HCT116 (cell line): ENCODE measurements around the gene PREX1. TPM values are rescaled to one million over a fixed set of nuclear protein-coding genes. Genes with fewer than 3 reads are reported as not detected.

Source experiments
- ATAC-seq: fragments of 200-7000 bp; cut with Tn5 transposase; 2 replicates; pipeline ENCODE4 v1.9.1; 2020; ENCODE audit warnings: mild to moderate bottlenecking, moderate library complexity
- BruUV-seq: library from RNA; stranded (reverse); fragments of 400-500 nt; replicated peaks from 2 replicates; lab custom pipeline; 2021; lab: Mats Ljungman, UMichigan
- CTCF ChIA-PET: fragments of 300-600 bp; sonication (Branson Sonifier 250); formaldehyde crosslinking; loops from one replicate; lab custom pipeline; 2021; ENCODE audit warnings: antibody characterized with exemption; lab: Charles Lee
- POLR2A ChIA-PET: fragments of 300-600, 350-600 bp; sonication (Branson Sonifier 250); formaldehyde crosslinking; loops from one replicate; lab custom pipeline; 2021; ENCODE audit warnings: antibody characterized with exemption; lab: Charles Lee
- RAD21 ChIA-PET, 2 experiments: fragments of 300-600 bp; sonication (Branson Sonifier 250); formaldehyde crosslinking; loops; one replicate each; lab custom pipeline; 2023; ENCODE audit warnings: low total read pairs in 2 of 2; ENCODE audit not compliant: uncharacterized antibody in 2 of 2, unreplicated experiment in 2 of 2, low non-redundant PET in 1 of 2; lab: Charles Lee
- DNase-seq: peaks from one replicate; pipeline ENCODE4 v3.0.0-alpha.2; 2010; ENCODE audit warnings: low read depth, low spot score
- H2AFZ ChIP-seq: fragments of 200-600 bp; shearing (Covaris generic), sonication (generic); 2 replicates; pipeline ENCODE4 v1.6.1; 2017; ENCODE audit warnings: low read depth, mixed run types, mixed read lengths, antibody characterized with exemption, low read length; ENCODE audit not compliant: poor library complexity, severe bottlenecking
- H3K27ac ChIP-seq: 2 replicates; pipeline ENCODE4 v1.5.1; 2012; ENCODE audit warnings: low read depth, low read length
- H3K27me3 ChIP-seq: fragments of 200-600 bp; sonication (generic); 2 replicates; pipeline ENCODE4 v1.6.1; 2016; ENCODE audit warnings: mixed run types, low read length, mixed read lengths; ENCODE audit not compliant: insufficient read depth
- H3K36me3 ChIP-seq, 2 experiments: fragments of 200-500 bp in 1 of 2; fragments of 200-600 bp in 1 of 2; sonication (Bioruptor generic) in 1 of 2; sonication (generic) in 1 of 2; 2 replicates each; pipeline versions ENCODE4 v1.5.1 to v1.6.1; 2014 to 2016; ENCODE audit warnings: low read length in 2 of 2, inconsistent platforms in 1 of 2, mixed read lengths in 1 of 2, mixed run types in 1 of 2; ENCODE audit not compliant: insufficient read depth in 2 of 2, control insufficient read depth in 1 of 2
- H3K4me1 ChIP-seq, 2 experiments: fragments of 200-600 bp in 1 of 2; sonication (generic) in 1 of 2; 2 replicates each; pipeline versions ENCODE4 v1.5.1 to v1.6.1; 2012 to 2017; ENCODE audit warnings: low read length in 2 of 2, inconsistent platforms in 1 of 2, mild to moderate bottlenecking in 1 of 2, mixed read lengths in 1 of 2, mixed run types in 1 of 2, moderate library complexity in 1 of 2; ENCODE audit not compliant: insufficient read depth in 2 of 2, control insufficient read depth in 1 of 2
- H3K4me2 ChIP-seq: fragments of 200-600 bp; sonication (generic); 2 replicates; pipeline ENCODE4 v1.6.1; 2017; ENCODE audit warnings: mixed run types, low read length, mixed read lengths
- H3K4me3 ChIP-seq, 2 experiments: fragments of 200-600 bp in 1 of 2; sonication (generic) in 1 of 2; replicated peaks in 1 of 2; 2 replicates each; pipeline ENCODE4 v1.5.1; 2011 to 2016; ENCODE audit warnings: low read length in 2 of 2, control low read depth in 1 of 2, low read depth in 1 of 2, mild to moderate bottlenecking in 1 of 2, mixed read lengths in 1 of 2, mixed run types in 1 of 2
- H3K79me2 ChIP-seq: fragments of 200-600 bp; sonication (generic); 2 replicates; pipeline ENCODE4 v1.6.1; 2017; ENCODE audit warnings: mild to moderate bottlenecking, mixed run types, low read length, moderate library complexity, mixed read lengths; ENCODE audit not compliant: insufficient read depth
- H3K9ac ChIP-seq: fragments of 200-600 bp; sonication (generic); 2 replicates; pipeline ENCODE4 v1.6.1; 2016; ENCODE audit warnings: low read length, mixed read lengths
- H3K9me2 ChIP-seq: fragments of 200-600 bp; sonication (generic), shearing (Covaris generic); 2 replicates; pipeline ENCODE4 v1.6.1; 2017; ENCODE audit warnings: mixed run types, mild to moderate bottlenecking, moderate library complexity; ENCODE audit not compliant: insufficient read depth
- H3K9me3 ChIP-seq, 2 experiments: fragments of 200-500 bp in 1 of 2; fragments of 200-600 bp in 1 of 2; sonication (Bioruptor generic) in 1 of 2; sonication (generic) in 1 of 2; 2 replicates each; pipeline ENCODE4 v1.6.1; 2014 to 2017; ENCODE audit warnings: low read length in 2 of 2, mixed read lengths in 2 of 2, inconsistent platforms in 1 of 2, low read depth in 1 of 2, mild to moderate bottlenecking in 1 of 2, mixed run types in 1 of 2, moderate library complexity in 1 of 2; ENCODE audit not compliant: control insufficient read depth in 1 of 2, insufficient read depth in 1 of 2
- H4K20me1 ChIP-seq: fragments of 200-600 bp; sonication (generic), shearing (Covaris generic); 2 replicates; pipeline ENCODE4 v1.6.1; 2017; ENCODE audit warnings: mixed run types, mild to moderate bottlenecking, moderate library complexity; ENCODE audit not compliant: insufficient read depth
- CBX3 ChIP-seq: IDR thresholded peaks from 2 replicates; pipeline ENCODE4 v1.6.1; 2012; ENCODE audit warnings: low read depth
- EZH2phosphoT487 ChIP-seq: fragments of 200-600 bp; IDR thresholded peaks from 2 replicates; pipeline ENCODE4 v1.6.1; 2018; ENCODE audit warnings: antibody characterized with exemption, borderline replicate concordance
- MAX ChIP-seq: IDR thresholded peaks from 2 replicates; pipeline ENCODE4 v1.6.1; 2012
- POLR2AphosphoS5 ChIP-seq: IDR thresholded peaks from 2 replicates; pipeline ENCODE4 v1.6.1; 2011; ENCODE audit warnings: mild to moderate bottlenecking, low read depth, low read length, moderate library complexity
- RAD21 ChIP-seq: IDR thresholded peaks from 2 replicates; pipeline ENCODE4 v1.6.1; 2012; ENCODE audit warnings: low read depth, mild to moderate bottlenecking
- SIN3A ChIP-seq: IDR thresholded peaks from 2 replicates; pipeline ENCODE4 v1.6.1; 2012; ENCODE audit warnings: low read depth
- SP1 ChIP-seq: IDR thresholded peaks from 2 replicates; pipeline ENCODE4 v1.6.1; 2012; ENCODE audit warnings: low read depth
- TCF7L2 ChIP-seq: IDR thresholded peaks from 2 replicates; pipeline ENCODE4 v1.7.0; 2011; ENCODE audit warnings: borderline replicate concordance, inconsistent platforms; ENCODE audit not compliant: insufficient read depth, insufficient read length; ENCODE audit errors: extremely low read depth
- ZNF274 ChIP-seq: fragments of 200-500 bp; sonication (Bioruptor generic); IDR thresholded peaks from 2 replicates; pipeline ENCODE4 v1.6.1; 2014; ENCODE audit warnings: mild to moderate bottlenecking, low read depth, low read length, inconsistent platforms
- intact Hi-C: fragments of 100-400 bp; cut with micrococcal nuclease; formaldehyde crosslinking; loops from 2 replicates; pipeline ENCODE4 v1.10.0; 2022
- total RNA-seq: library from RNA; stranded (reverse); gene quantifications from one replicate; pipeline ENCODE4 v1.2.1, GENCODE V29; 2021; ENCODE audit not compliant: unreplicated experiment
- TF ChIP-seq, protein P1 (sequence below): IDR thresholded peaks from 2 replicates; pipeline ENCODE4 v1.6.1; 2012
- TF ChIP-seq, protein P2 (sequence below): IDR thresholded peaks from 2 replicates; pipeline ENCODE4 v1.6.1; 2012; ENCODE audit warnings: low read depth

The PREX1 gene
- total RNA-seq, 1 experiment from 2014 or later: 6.1 TPM

- TF ChIP-seq EZH2phosphoT487: no peak
Observed at GRCh38 chr20:48787861-48788375, 39.9 kb downstream of the PREX1 start (continued).

DNA sequence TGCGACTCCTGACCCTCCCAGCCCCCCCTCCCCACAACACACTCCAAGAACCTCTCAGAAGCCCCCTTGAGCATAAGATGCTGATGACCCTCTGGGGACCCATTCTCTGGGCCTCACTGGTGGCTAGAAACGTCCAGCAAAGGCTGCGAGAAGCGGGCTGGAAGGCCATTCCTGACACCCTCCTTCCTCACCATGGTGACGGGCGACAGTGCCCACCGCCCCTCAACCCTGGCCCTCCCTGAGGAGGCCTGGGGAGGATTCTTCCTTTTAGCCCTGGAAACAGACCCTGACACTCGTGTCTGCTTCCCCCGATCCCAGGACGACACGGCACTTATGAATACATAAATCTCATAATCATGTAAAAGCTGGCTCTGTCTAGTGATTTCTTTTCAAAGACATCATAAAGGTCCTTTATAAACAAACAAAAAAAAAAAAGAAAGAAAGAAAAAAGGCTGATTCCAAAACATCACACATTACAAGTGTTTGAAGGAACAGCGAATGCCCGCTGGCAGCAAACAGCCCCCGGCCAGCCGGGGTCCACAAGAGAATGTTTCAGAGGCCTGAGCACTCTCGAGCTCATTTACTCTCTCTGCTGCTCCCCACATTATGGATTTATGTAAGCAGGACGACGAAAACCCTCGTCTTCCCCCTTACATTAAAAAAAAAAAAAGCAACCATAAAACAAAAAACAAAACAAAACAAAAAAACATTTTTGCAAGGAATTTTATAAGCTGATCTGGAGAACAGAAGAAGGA lies 40.7 kb downstream of the PREX1 start:
- H3K4me2 ChIP-seq: no peak overlapping the region
- no peak overlapping the region for H3K27ac ChIP-seq
- POLR2A ChIA-PET: no interaction called here

More for the DNA sequence above, 40.7 kb downstream of the PREX1 start:
- ChIA-PET RAD21 (no interaction called here), CTCF (no interaction called here)
- Histone ChIP-seq H3K9me3 (no peaks in the 10 kb centered on the region), H3K36me3 (no peaks in the 10 kb centered on the region), H3K4me3 (no peak overlapping the region), H3K9ac (no peak overlapping the region), H3K9me2 (no peaks in the 10 kb centered on the region), H3K27me3 (no peaks in the 10 kb centered on the region; the same call in 1 of the 2 replicates), H3K4me1 (no peaks in the 10 kb centered on the region; a peak in 1 of 4 replicates), H4K20me1 (no peaks in the 10 kb centered on the region), H2AFZ (no peak overlapping the region), H3K79me2 (no peaks in the 10 kb centered on the region)
- BruUV-seq: no TSS peak
- intact Hi-C loops: no loop called here
- DNase-seq: no peak
- TF ChIP-seq ZNF274: no peak
- TF ChIP-seq POLR2AphosphoS5: no peak
- no peak for TF ChIP-seq TCF7L2
- no peak for TF ChIP-seq RAD21
- TF ChIP-seq SIN3A: no peak
- TF ChIP-seq SP1: no peak
- TF ChIP-seq MAX: no peak
- no peak for TF ChIP-seq CBX3
- TF ChIP-seq, protein P1, sequence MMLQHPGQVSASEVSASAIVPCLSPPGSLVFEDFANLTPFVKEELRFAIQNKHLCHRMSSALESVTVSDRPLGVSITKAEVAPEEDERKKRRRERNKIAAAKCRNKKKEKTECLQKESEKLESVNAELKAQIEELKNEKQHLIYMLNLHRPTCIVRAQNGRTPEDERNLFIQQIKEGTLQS: no peak
- TF ChIP-seq, protein P2, sequence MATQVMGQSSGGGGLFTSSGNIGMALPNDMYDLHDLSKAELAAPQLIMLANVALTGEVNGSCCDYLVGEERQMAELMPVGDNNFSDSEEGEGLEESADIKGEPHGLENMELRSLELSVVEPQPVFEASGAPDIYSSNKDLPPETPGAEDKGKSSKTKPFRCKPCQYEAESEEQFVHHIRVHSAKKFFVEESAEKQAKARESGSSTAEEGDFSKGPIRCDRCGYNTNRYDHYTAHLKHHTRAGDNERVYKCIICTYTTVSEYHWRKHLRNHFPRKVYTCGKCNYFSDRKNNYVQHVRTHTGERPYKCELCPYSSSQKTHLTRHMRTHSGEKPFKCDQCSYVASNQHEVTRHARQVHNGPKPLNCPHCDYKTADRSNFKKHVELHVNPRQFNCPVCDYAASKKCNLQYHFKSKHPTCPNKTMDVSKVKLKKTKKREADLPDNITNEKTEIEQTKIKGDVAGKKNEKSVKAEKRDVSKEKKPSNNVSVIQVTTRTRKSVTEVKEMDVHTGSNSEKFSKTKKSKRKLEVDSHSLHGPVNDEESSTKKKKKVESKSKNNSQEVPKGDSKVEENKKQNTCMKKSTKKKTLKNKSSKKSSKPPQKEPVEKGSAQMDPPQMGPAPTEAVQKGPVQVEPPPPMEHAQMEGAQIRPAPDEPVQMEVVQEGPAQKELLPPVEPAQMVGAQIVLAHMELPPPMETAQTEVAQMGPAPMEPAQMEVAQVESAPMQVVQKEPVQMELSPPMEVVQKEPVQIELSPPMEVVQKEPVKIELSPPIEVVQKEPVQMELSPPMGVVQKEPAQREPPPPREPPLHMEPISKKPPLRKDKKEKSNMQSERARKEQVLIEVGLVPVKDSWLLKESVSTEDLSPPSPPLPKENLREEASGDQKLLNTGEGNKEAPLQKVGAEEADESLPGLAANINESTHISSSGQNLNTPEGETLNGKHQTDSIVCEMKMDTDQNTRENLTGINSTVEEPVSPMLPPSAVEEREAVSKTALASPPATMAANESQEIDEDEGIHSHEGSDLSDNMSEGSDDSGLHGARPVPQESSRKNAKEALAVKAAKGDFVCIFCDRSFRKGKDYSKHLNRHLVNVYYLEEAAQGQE: no peak
- TF ChIP-seq EZH2phosphoT487: no peak
- ATAC-seq: no peak
